Measurements from ENCODE around the gene ZNF92. TPM values are rescaled to one million over a fixed set of nuclear protein-coding genes. Genes with fewer than 3 reads are reported as not detected.
"Not testable (repeated sequence)": the region's sequence is repeated elsewhere in the genome, so short reads cannot be mapped to it uniquely, and the experiment has no call there.

The ZNF92 gene
- total RNA-seq, 2 experiments from 2014 or later = 31.2 to 32.1 TPM

DNA sequence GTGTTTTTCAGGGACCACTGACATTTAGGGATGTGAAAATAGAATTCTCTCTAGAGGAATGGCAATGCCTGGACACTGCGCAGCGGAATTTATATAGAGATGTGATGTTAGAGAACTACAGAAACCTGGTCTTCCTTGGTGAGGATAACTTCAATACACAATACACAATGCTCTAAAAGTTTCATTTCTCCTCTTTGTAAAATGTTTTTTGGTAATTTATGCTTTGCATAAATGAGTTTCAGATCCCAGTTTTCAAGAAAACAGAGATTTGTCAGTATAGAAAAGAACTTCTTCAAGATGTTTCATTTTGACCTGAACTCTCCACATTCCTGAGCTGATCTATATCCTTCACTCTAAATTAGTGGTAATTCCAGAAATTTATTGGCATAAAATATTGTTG lies 14.2 kb downstream of the ZNF92 start:
- intact Hi-C loops (cut with micrococcal nuclease; ENCODE audit: unreplicated experiment) = no loop called here
- Histone ChIP-seq H3K4me1 (ENCODE audit: insufficient read depth, low read length, poor library complexity, severe bottlenecking) (peaks cover 44% of the 10 kb centered on the region), H3K4me2 (ENCODE audit: low read length) (peak overlapping the region; percentile 61), H3K9me2 (ENCODE audit: insufficient read depth, low read length) (no peaks in the 10 kb centered on the region), H3K27ac (ENCODE audit: low read depth, low read length, poor library complexity, severe bottlenecking) (peak overlapping the region; percentile 61), H3K4me3 (ENCODE audit: low read depth, low read length, poor library complexity, severe bottlenecking) (peak overlapping the region; percentile 31), H3K79me2 (ENCODE audit: insufficient read depth, low read depth, low read length) (peaks cover 99% of the 10 kb centered on the region), H2AFZ (ENCODE audit: low read length) (no peak overlapping the region), H4K20me1 (ENCODE audit: insufficient read depth, low read length) (peaks cover 23% of the 10 kb centered on the region), H3K9me3 (ENCODE audit: low read length) (no peaks in the 10 kb centered on the region), H3K36me3 (ENCODE audit: insufficient read depth, low read length) (peaks cover 84% of the 10 kb centered on the region)
- ChIA-PET CTCF (ENCODE audit: unreplicated experiment) (no interaction called here), POLR2A (interaction anchor here (0.6 to 1.6 kb wide), 3 partner anchors 8 to 788 kb away, joined by 3 read pairs; no protein-coding TSS in a partner anchor)
- TF ChIP-seq EZH2phosphoT487 (IDR thresholded peaks at IDR 0.05; ENCODE audit: borderline replicate concordance, low read depth, low read length) = no peak
- TF ChIP-seq, protein P1, sequence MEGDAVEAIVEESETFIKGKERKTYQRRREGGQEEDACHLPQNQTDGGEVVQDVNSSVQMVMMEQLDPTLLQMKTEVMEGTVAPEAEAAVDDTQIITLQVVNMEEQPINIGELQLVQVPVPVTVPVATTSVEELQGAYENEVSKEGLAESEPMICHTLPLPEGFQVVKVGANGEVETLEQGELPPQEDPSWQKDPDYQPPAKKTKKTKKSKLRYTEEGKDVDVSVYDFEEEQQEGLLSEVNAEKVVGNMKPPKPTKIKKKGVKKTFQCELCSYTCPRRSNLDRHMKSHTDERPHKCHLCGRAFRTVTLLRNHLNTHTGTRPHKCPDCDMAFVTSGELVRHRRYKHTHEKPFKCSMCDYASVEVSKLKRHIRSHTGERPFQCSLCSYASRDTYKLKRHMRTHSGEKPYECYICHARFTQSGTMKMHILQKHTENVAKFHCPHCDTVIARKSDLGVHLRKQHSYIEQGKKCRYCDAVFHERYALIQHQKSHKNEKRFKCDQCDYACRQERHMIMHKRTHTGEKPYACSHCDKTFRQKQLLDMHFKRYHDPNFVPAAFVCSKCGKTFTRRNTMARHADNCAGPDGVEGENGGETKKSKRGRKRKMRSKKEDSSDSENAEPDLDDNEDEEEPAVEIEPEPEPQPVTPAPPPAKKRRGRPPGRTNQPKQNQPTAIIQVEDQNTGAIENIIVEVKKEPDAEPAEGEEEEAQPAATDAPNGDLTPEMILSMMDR (conservative IDR thresholded peaks at IDR 0.05; ENCODE audit: low read length) = no peak
- DNase-seq (ENCODE audit: low spot score) = peak; percentile 42
- BruUV-seq (replicated peaks) = no TSS peak

DNA sequence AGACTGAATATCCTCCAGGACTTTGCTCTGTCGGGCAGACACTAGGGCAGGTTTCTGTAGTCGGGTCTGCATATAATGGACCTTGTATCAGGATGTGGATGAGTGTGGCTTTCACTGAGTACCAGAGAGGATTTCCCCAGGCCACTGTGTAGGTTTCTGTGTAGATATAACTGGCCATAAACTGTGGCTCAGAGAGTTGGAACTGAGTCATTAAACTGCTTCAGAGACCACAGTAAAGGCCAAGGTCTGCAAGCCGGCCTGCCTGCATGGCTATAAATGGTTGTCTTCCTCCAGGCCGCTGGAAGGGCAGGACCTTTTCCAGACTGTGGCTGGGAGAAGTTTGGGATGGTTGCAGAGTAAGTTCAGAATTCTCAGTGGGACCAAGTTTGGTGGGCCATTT lies 16.9 kb downstream of the ZNF92 start:
- peaks cover 91% of the 10 kb centered on the region for H3K36me3 ChIP-seq (ENCODE audit: insufficient read depth, low read length)
- TF ChIP-seq, protein P1 (conservative IDR thresholded peaks at IDR 0.05; ENCODE audit: low read length) = no peak
- TF ChIP-seq EZH2phosphoT487 (IDR thresholded peaks at IDR 0.05; ENCODE audit: borderline replicate concordance, low read depth, low read length) = no peak
- DNase-seq (ENCODE audit: low spot score) = no peak
- H3K4me2 ChIP-seq (ENCODE audit: low read length) = no peak overlapping the region
- no peaks in the 10 kb centered on the region for H3K9me2 ChIP-seq (ENCODE audit: insufficient read depth, low read length)
- H3K79me2 ChIP-seq (ENCODE audit: insufficient read depth, low read depth, low read length) = peaks cover 99% of the 10 kb centered on the region
- H2AFZ ChIP-seq (ENCODE audit: low read length) = no peak overlapping the region
- BruUV-seq (replicated peaks) = no TSS peak
- intact Hi-C loops (cut with micrococcal nuclease; ENCODE audit: unreplicated experiment) = no loop called here
- ChIA-PET POLR2A (interaction anchor here (0.6 kb wide), 1 partner anchor 1551 kb away, joined by 5 read pairs; no protein-coding TSS in a partner anchor), CTCF (ENCODE audit: unreplicated experiment) (no interaction called here)
- no peak overlapping the region for H3K4me3 ChIP-seq (ENCODE audit: low read depth, low read length, poor library complexity, severe bottlenecking)
- H3K27ac ChIP-seq (ENCODE audit: low read depth, low read length, poor library complexity, severe bottlenecking) = peak overlapping the region; percentile 7
- H3K9me3 ChIP-seq (ENCODE audit: low read length) = no peaks in the 10 kb centered on the region
- peaks cover 27% of the 10 kb centered on the region for H3K4me1 ChIP-seq (ENCODE audit: insufficient read depth, low read length, poor library complexity, severe bottlenecking)
- H4K20me1 ChIP-seq (ENCODE audit: insufficient read depth, low read length) = peaks cover 5% of the 10 kb centered on the region

DNA sequence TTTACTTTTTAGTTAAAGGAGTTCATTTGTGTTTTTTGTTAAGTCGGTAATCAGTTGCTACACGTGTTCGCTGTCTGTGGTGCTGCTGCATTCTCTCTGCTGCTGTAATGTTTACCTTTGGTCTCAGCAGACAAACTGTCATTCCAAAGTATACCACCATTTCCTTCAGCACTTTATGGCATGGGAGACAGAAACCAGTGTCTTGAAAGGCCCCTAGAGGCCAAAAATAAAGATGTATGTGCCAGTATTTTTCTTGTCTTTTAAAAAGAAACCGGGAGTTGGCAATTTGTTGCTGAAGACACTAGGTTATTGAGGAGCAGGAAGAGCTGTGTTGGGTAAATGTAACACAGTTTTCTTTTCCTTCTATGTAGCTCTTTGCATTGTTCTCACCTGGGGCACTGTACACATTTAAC lies 24.1 kb downstream of the ZNF92 start:
- Histone ChIP-seq H3K4me3 (ENCODE audit: low read depth, low read length, poor library complexity, severe bottlenecking) (no peak overlapping the region), H3K4me2 (ENCODE audit: low read length) (no peak overlapping the region), H4K20me1 (ENCODE audit: insufficient read depth, low read length) (no peaks in the 10 kb centered on the region), H3K27ac (ENCODE audit: low read depth, low read length, poor library complexity, severe bottlenecking) (no peak overlapping the region), H3K36me3 (ENCODE audit: insufficient read depth, low read length) (peaks cover 99% of the 10 kb centered on the region), H3K9me3 (ENCODE audit: low read length) (peaks cover 32% of the 10 kb centered on the region), H3K4me1 (ENCODE audit: insufficient read depth, low read length, poor library complexity, severe bottlenecking) (peaks cover 4% of the 10 kb centered on the region), H3K9me2 (ENCODE audit: insufficient read depth, low read length) (no peaks in the 10 kb centered on the region), H3K79me2 (ENCODE audit: insufficient read depth, low read depth, low read length) (peaks cover 77% of the 10 kb centered on the region), H2AFZ (ENCODE audit: low read length) (no peak overlapping the region)
- no TSS peak for BruUV-seq (replicated peaks)
- intact Hi-C loops (cut with micrococcal nuclease; ENCODE audit: unreplicated experiment) = no loop called here
- TF ChIP-seq EZH2phosphoT487 (IDR thresholded peaks at IDR 0.05; ENCODE audit: borderline replicate concordance, low read depth, low read length) = no peak
- TF ChIP-seq, protein P1 (conservative IDR thresholded peaks at IDR 0.05; ENCODE audit: low read length) = peak; percentile 30; the same call in 1 of the 2 replicates
- DNase-seq (ENCODE audit: low spot score) = no peak
- CTCF ChIA-PET (ENCODE audit: unreplicated experiment) = no interaction called here
- POLR2A ChIA-PET = interaction anchor here (0.5 to 1.1 kb wide), 4 partner anchors 11 to 197 kb away, joined by 3 to 4 read pairs (median 3); no protein-coding TSS in a partner anchor

DNA sequence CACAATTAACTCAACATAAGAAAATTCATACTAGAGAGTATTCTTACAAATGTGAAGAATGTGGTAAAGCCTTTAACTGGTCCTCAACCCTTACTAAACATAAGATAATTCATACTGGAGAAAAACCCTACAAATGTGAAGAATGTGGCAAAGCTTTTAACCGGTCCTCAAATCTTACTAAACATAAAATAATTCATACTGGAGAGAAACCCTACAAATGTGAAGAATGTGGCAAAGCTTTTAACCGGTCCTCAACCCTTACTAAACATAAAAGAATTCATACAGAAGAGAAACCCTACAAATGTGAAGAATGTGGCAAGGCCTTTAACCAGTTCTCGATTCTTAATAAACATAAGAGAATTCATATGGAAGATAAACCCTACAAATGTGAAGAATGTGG lies 25.0 kb downstream of the ZNF92 start:
- H2AFZ ChIP-seq (ENCODE audit: low read length); H3K9me2 ChIP-seq (ENCODE audit: insufficient read depth, low read length); H4K20me1 ChIP-seq (ENCODE audit: insufficient read depth, low read length); BruUV-seq (replicated peaks); DNase-seq (ENCODE audit: low spot score); H3K4me3 ChIP-seq (ENCODE audit: low read depth, low read length, poor library complexity, severe bottlenecking); intact Hi-C loops (cut with micrococcal nuclease; ENCODE audit: unreplicated experiment); H3K4me1 ChIP-seq (ENCODE audit: insufficient read depth, low read length, poor library complexity, severe bottlenecking); H3K27ac ChIP-seq (ENCODE audit: low read depth, low read length, poor library complexity, severe bottlenecking); H3K4me2 ChIP-seq (ENCODE audit: low read length); CTCF ChIA-PET (ENCODE audit: unreplicated experiment): not testable (repeated sequence)
- Histone ChIP-seq H3K36me3 (ENCODE audit: insufficient read depth, low read length) (peaks cover 97% of the 10 kb centered on the region), H3K9me3 (ENCODE audit: low read length) (peaks cover 39% of the 10 kb centered on the region), H3K79me2 (ENCODE audit: insufficient read depth, low read depth, low read length) (peaks cover 67% of the 10 kb centered on the region)
- POLR2A ChIA-PET = interaction anchor here (0.8 to 1.1 kb wide), 2 partner anchors 10 to 13 kb away, joined by 3 to 4 read pairs; no protein-coding TSS in a partner anchor

Data from OCI-LY7 (cell line).